ENCODE results near the gene HOMEZ.
"Not testable (repeated sequence)": the region's sequence is repeated elsewhere in the genome, so short reads cannot be mapped to it uniquely, and the experiment has no call there.

The HOMEZ gene, protein sequence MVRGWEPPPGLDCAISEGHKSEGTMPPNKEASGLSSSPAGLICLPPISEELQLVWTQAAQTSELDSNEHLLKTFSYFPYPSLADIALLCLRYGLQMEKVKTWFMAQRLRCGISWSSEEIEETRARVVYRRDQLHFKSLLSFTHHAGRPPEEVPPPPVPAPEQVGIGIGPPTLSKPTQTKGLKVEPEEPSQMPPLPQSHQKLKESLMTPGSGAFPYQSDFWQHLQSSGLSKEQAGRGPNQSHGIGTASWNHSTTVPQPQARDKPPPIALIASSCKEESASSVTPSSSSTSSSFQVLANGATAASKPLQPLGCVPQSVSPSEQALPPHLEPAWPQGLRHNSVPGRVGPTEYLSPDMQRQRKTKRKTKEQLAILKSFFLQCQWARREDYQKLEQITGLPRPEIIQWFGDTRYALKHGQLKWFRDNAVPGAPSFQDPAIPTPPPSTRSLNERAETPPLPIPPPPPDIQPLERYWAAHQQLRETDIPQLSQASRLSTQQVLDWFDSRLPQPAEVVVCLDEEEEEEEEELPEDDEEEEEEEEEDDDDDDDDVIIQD

DNA sequence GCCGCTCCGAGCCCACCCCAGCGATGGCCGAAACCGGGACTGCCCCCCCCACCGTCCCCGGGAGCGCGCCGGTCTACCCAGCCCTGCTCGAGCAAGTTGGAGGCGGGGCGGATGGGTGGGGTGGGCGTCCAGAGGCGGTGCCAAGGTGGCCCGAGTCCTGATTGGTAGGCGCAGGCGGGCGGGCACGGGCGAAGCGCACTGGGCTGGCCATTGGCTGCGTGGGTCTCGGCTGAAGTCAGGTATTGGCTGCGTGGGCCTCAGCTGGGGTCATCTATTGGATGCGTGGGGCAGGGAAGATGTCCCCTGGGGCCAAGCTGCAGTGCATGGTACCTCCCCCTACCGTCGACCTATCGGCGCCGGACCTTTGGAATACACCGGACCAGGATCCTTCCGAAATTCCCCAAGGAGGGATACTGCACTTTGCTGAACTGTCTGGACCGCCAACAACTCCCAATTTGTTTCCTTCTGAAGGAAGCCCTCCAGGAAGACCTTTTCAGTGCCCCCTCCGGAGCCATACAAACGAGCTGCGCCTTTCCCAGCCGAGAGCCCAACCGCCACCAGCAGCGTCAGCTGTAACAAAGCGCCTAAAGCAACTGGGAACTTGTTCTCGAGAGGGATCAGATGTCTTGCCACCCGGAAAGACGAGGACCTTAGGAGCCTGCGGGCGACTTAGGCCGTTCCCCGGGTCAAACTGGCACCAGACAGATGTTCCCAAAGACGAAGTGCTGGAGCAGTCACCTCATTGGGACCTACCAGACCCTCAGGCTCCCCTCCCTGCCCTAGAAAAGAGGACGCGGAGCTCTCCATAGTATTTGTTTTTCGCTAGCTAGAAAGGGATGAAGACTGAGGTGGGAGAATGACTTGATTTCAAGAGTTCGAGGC, at the start of gene HOMEZ:
Gene HOMEZ, minus strand, starts transcription at position 113 of the 882 bp plus-strand sequence. CDS start 180 bp downstream, outside the sequence.
- in situ Hi-C loops (cut with MboI; ENCODE audit: low sequenced_read_pairs), result no loop called here

DNA sequence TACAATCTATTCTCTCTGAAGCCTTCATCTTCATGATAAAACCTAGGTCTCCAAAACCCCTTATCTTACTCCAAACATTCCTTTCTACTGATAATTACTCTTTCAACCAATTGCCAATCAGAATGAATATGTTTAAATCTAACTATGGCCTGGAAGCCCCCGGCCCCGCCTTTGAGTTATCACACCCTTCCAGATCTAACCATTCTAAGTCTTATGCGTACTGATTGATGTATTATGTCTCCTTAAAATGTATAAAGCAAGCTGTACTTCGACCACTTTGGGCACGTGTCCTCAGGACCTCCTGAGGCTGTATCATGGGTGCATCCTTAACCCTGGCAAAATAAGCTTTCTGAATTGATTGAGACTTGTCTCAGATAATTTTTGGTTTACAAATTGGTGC, 49.7 kb upstream of the HOMEZ start:
- in situ Hi-C loops (cut with MboI; ENCODE audit: low sequenced_read_pairs), result no loop called here

DNA sequence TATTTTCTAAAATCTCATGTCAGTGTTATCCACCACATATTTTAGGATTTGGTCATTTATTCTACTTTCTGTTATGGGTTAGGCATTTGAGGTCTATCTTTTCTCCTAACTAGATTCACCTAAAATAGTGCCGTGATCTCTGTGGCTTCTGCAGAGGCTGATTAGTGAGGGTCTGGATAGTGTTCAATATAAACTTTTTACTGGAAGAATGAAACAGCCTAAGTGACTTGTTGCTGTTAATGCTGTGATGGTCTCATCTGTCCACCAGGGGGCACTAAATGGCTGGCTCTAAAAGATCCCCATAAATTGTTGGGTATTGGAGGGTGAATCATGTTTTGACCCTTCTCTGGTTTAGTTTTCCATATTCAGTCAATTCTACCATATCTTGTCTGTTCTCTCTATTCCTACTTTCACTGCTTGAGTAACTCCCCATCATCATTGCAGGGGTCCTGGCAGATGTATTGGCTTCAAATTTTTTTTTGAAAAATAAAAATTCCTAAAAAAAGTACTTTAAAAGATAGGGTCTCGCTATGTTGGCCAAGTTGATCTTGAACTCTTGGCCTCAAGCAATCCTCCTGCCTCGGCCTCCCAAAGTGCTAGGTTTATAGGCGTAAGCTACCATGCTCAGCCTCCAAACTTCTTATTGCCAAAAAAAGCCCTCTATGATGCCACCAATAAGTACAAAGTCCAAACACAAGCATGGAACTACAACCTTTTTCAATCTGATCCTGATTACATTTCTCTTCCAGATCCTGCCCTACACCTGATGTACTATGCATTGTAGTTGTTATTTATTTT, 42.2 kb upstream of the HOMEZ start:
- in situ Hi-C loops (cut with MboI; ENCODE audit: low sequenced_read_pairs), result no loop called here

DNA sequence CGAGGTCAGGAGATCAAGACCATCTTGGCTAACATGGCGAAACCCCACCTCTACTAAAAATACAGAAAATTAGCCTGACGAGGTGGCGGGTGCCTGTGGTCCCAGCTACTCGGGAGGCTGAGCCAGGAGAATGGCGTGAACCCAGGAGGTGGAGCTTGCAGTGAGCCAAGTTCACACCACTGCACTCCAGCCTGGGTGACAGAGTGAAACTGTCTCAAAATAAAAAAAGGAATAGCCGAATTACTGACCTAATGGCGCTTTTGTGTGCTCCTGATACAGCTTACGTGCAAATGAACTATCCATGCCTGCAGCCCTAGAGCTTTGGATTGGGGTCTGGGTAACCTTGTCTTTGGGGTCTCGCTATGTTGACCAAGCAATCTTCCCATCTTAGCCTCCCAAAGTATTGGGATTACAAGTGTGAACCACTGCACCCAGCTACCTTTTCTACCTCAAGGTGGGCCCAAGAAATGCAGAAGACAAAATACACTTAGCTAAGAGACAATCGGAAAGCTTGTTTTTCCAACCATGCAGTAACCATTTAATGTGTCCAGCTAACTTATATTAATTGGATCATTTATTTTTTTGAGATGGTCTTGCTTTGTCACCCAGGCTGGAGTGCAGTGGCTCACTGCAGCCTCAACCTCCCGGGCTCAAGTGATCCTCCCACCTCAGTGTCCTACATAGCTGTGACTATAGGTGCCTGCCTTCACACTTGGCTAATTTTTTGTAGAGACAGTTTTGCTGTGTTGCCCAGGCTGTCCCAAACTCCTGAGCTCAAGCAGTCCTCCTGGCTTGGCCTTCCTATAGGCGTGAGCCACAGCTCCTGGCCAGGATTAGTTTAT, 40.8 kb upstream of the HOMEZ start:
- in situ Hi-C loops (cut with MboI; ENCODE audit: low sequenced_read_pairs), result no loop called here

DNA sequence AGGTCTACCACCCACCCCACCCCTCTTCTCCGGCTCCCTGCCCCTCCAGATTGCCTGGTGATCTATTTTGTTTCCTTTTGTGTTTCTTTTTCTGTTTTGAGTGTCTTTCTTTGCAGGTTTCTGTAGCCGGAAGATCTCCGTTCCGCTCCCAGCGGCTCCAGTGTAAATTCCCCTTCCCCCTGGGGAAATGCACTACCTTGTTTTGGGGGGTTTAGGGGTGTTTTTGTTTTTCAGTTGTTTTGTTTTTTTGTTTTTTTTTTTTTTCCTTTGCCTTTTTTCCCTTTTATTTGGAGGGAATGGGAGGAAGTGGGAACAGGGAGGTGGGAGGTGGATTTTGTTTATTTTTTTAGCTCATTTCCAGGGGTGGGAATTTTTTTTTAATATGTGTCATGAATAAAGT, 39.8 kb upstream of the HOMEZ start:
- in situ Hi-C loops (cut with MboI; ENCODE audit: low sequenced_read_pairs), result not testable (repeated sequence)

DNA sequence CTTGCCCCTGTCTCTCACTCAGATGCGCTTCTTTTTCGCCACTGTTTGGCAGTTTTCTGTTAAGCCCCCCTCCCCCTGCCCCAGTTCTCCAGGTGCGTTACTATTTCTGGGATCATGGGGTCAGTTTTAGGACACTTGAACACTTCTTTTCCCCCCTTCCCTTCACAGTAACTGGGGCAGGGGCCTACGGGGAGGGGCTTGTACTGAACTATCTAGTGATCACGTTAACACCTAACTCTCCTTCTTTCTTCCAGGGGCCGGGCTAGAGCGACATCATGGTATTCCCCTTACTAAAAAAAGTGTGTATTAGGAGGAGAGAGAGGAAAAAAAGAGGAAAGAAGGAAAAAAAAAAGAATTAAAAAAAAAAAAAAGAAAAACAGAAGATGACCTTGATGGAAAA, 39.1 kb upstream of the HOMEZ start:
- in situ Hi-C loops (cut with MboI; ENCODE audit: low sequenced_read_pairs), result no loop called here

DNA sequence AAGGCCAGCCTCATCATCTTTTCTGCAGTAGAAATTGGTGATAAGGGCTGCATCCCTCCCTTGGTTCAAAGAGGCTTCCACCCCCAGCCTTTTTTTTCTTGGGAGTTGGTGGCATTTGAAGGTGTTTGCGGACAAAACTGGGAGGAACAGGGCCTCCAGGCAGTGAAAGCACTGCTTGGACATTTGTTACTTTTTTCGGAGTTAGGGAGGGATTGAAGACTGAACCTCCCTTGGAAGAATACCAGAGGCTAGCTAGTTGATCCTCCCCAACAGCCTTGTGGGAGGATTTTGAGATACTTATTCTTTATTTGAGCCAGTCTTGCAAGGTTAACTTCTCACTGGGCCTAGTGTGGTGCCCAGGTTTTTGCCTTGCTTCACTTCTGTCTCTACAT, 38.5 kb upstream of the HOMEZ start:
- in situ Hi-C loops (cut with MboI; ENCODE audit: low sequenced_read_pairs), result no loop called here

DNA sequence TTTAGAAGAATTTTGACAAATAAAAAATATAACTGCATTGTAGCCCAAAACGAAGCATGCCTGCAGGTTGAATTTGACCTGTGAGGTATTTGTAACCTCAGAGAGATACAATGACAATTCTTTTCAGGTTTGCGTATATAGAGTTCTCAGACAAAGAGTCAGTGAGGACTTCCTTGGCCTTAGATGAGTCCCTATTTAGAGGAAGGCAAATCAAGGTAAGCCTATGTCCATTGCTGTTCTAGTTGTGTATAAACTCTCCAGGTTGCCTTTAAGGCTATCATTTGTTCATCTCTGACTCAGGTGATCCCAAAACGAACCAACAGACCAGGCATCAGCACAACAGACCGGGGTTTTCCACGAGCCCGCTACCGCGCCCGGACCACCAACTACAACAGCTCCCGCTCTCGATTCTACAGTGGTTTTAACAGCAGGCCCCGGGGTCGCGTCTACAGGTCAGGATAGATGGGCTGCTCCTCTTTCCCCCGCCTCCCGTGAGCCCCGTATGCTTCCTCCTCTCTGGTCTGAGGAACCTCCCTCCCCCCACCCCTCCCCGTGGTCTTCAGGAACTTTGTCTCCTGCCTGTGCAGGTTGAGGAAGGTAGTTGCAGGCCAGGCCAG, 38.0 kb upstream of the HOMEZ start:
- in situ Hi-C loops (cut with MboI; ENCODE audit: low sequenced_read_pairs), result no loop called here

DNA sequence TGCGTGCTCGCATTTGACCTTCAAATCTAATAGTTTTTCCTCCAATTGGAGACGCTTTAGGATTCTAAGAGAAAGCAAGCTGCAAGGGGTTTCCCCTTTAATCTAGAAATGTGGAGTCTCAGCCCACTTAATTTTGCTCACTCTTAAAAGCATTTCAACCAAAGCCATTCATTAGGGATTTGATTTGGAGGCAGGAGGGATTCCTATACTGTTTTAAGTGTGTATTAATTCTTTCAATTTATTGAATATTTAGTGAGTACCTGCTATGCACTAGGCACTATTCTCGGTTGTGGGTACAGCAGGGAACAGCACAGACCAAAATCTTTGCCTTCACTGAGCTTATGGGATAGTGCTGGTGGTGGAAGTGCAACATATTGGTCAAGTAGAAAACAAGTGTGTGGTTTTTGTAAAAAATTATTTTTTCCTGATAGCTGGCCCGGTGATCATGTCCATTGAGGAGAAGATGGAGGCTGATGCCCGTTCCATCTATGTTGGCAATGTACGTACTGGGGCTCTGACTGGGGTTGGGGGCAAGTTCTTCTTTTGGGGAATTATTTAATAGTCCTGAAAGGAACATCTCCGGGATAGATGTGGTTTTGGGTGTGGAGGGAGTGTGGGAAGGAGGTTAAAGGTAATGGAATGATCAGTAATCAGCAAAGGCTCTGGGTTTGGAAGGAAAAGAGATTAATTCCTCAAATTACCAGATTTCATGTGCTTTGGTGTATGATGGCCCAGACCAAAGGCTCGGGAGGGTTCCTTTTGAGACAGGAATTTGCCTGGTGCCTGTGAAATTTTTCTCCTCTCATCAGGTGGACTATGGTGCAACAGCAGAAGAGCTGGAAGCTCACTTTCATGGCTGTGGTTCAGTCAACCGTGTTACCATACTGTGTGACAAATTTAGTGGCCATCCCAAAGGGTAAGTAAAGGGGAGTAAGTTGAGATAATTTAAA, 36.9 kb upstream of the HOMEZ start:
- in situ Hi-C loops (cut with MboI; ENCODE audit: low sequenced_read_pairs), result no loop called here

DNA sequence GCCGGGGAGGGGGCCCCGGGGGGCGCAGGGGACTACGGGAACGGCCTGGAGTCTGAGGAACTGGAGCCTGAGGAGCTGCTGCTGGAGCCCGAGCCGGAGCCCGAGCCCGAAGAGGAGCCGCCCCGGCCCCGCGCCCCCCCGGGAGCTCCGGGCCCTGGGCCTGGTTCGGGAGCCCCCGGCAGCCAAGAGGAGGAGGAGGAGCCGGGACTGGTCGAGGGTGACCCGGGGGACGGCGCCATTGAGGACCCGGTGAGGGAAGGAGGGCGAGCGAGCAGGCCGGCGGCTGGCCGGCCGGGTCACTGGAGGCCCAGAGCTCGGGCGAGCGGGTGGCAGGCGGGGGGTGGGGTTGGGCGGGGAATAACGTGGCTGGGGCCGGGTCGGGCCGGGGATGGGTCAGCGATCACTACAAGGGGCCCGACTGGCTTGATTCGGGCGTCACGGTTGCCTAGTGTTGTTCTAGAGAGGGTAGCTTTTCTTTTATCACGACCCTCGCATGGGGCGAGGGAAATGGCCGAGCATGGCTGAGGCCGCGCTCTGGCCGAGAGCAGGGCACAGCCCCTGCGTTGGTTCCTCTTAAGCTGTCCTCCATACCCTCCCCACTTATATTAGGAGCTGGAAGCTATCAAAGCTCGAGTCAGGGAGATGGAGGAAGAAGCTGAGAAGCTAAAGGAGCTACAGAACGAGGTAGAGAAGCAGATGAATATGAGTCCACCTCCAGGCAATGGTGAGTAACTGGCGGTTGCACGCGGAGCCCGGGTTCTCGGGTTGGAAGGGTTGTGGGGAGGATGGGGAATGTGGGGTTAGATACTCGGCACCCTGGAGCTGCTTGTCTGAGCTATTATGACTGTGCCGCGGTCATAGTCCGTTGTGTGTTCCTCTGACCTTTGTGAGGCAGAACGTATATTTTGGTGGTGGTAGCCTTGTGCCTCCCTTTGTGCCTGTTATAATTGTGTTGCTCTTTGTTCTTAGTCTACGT, 35.9 kb upstream of the HOMEZ start:
- in situ Hi-C loops (cut with MboI; ENCODE audit: low sequenced_read_pairs), result no loop called here

DNA sequence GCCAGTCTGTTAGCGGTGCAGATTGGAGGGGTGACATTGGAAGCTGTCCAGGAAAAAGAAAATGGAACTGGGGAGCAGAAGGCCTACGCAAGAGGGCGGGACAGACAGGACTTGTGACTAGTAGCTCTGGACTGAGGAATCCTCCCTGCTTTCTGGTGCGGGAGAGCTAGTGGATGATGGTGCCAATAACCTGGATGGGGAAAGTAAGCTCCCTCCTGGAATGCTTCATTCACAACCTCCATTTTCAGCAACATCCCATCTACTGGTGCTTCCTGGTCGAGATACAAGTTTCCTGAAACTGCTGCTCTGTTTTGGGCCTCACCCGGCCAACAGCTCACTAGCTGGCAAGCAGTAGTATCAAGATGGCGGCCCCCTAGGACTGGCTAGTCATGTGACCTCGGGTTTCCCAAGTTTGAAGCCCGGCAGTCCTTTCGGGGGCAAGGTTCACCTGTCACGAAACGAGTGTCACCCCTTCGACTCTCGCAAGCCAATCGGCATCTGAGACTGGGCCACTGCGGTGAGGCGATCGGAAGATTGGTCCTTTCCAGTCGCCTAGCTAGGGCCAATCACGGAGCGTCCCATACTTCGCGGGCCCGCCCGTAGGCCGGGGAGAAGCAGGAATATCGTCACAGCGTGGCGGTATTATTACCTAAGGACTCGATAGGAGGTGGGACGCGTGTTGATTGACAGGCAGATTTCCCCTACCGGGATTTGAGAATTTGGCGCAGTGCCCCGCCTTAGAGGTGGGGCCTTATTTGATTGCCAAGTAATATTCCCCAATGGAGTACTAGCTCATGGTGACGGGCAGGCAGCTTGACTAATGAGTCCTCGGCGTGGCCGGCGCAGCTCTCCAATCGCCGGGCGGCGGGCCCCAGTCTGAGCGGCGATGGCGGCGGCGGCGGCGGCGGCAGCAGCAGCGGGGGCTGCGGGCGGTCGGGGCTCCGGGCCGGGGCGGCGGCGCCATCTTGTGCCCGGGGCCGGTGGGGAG, 34.9 kb upstream of the HOMEZ start, which contains the start of gene PABPN1:
Gene PABPN1, plus strand, starts transcription at position 874 of the 988 bp plus-strand sequence. Its CDS starts 13 bp downstream, at position 887.
- in situ Hi-C loops (cut with MboI; ENCODE audit: low sequenced_read_pairs), result no loop called here

DNA sequence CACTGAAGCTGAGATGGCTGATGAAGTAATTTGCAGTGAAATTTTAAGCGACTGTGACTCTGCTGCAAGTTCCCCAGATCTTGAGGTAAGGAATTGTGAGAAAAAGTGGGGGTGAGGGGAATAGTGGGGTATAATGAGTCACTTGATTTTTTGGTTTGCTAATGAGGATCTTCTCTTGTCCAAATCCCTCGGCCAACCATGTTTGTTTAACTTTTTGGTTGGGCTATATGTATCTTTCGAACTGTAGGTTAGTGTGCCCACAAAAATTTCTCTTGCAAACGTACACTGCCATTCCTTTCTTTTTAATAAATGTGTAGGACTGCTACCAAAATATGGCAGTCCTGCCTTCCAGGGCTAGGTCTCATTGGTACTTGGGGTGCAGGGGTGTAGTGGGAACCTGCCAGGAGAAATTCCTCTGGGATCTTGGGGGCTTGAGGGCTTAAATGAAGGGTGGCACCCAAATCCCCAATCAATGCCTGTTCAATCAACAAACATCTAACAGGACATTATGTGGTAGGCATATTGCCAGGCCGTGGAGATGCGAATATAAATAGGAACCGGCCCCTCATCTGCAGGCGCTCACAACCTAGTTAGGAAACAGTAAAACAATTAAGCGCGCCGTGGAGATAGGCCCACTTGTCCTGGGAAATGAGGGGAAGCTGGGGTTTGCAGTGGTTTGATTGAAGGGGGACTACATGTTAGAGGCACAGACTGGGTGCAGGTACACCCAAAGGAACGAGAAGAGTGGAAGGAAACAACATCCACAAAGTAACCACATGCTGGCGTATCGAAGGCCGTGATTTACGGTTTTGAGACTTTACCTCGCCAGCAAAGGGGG, 34.0 kb upstream of the HOMEZ start:
- in situ Hi-C loops (cut with MboI; ENCODE audit: low sequenced_read_pairs), result no loop called here

DNA sequence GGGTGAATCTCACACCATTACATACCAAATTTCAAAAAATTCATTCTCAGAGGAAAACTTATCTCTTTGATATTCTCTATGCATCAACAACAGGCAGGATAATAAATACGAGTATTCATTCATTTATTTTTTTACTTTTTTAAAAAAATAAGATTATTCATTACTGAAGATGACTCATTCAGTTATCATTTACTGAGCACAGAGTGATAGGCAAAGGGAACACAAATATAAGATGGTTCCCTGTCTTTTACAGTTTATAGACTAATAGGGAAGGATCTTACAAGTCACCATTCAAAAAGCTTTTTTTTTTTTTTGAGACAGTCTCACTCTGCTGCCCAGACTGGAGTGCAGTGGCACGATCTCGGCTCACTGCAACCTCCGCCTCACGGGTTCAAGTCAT, 30.4 kb upstream of the HOMEZ start:
- in situ Hi-C loops (cut with MboI; ENCODE audit: low sequenced_read_pairs), result no loop called here

DNA sequence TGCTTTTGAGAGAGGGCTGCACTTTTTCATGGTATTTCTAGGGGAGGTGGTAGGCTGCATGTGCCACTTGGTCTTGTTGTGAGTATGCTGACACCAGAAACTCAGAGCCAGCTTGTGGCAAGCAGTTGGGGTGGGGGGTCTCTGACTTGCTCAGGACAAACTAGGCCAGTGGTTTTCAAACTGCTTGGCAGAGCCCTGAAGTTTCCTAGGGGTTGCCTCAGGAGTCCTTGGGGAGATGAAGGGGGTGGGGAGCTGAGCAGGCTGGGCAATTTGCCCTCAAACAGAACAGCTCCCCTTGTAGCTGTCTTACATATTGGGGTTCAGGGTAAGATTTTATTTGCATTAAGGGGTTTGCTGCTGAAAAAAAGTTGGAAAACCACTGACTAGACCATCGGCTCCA, 24.6 kb upstream of the HOMEZ start:
- in situ Hi-C loops (cut with MboI; ENCODE audit: low sequenced_read_pairs), result no loop called here

Measured in HL-60/S4 treated with retinoic acid at 250 ng/mL for 4 days and 3 days (cell line).